ENCODE data around the gene UQCC5.
"Not testable (repeated sequence)": the region's sequence is repeated elsewhere in the genome, so short reads cannot be mapped to it uniquely, and the experiment has no call there.

UQCC5 gene

DNA sequence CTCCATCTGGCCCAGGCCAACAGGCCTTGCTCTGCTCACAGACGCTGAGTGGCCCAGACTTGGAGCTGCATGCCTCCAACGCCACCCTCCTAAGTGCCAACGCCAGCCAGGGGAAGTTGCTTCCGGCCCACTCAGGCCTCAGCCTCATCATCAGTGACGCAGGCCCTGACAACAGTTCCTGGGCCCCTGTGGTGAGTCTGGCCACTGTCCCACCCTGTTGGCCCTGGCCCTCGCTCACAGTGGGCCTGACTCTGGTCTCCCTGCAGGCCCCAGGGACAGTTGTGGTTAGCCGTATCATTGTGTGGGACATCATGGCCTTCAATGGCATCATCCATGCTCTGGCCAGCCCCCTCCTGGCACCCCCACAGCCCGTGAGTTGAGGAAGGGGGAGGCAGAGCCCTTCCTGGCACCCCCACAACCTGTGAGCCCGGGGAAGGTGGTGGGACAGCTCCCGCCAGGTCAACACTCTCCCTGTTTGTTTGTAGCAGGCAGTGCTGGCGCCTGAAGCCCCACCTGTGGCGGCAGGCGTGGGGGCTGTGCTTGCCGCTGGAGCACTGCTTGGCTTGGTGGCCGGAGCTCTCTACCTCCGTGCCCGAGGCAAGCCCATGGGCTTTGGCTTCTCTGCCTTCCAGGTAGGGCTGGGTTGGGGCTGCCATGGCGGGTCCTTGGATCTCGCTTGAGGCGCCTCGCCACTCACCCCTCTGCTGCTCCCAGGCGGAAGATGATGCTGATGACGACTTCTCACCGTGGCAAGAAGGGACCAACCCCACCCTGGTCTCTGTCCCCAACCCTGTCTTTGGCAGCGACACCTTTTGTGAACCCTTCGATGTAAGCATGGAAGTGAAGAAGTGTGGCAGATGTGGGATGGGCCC lies 12.8 kb upstream of the UQCC5 start:
- DNase-seq: no peak

DNA sequence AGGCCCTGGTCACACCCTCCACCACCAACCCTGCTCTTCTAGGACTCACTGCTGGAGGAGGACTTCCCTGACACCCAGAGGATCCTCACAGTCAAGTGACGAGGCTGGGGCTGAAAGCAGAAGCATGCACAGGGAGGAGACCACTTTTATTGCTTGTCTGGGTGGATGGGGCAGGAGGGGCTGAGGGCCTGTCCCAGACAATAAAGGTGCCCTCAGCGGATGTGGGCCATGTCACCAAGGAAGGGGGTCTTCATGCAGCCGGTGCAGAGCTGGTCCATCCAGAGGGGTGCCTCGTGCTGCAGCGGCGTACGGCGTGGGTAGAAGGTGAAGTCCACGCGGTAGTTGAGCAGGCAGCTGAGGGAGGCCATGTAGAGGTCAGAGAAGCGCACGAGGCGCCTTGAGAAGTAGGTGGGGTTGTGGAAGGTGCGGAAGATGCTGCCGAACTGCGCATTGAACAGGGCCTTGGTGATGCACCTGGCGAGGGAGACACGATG lies 12.1 kb upstream of the UQCC5 start:
- DNase-seq: no peak

GRCh38 chr3:52524752-52525679 lies 11.4 kb upstream of the UQCC5 start:
- no peak for DNase-seq

DNA sequence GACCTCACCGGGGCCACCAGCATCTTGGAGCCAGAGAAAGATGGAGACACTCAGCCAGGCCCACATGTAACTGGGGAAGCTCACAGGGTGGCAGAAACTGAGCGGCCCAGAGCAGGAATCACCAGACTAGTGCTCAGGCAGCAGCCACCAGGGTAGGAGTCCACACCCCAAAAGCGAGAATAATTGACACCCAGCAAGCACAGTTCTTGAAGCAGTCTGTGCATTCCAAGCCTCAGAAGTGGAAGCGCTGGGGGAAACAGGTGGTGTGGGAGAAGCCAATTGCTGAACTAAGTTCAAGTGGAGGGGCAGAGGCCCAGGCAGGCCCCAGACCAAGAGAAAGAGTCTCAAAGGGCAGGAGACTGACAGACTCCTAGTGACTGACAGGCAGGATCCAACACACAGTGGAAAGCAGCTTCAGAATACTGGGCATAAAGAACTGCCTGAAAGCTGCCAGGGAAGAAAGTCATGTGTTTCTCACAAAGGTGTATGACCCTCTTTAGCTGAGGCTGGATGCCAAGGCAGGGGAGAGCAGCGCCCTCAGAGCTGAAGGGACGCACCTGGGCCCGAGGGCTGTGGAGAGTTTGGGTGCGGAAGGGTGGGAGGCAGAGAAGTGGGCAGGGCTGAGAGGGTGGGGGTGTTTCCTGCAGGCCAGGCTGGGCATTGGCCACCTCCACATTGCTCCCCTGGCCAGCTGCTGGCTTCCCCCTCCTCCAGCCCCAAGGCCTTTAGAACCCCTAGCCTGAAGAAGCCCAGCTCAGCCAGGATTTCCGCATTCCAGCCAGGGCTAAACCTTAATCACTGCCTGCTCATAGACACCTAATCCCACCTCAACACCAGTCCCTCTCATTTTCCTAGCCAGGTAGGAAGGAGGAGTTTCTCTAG lies 10.5 kb upstream of the UQCC5 start:
- no peak for DNase-seq

DNA sequence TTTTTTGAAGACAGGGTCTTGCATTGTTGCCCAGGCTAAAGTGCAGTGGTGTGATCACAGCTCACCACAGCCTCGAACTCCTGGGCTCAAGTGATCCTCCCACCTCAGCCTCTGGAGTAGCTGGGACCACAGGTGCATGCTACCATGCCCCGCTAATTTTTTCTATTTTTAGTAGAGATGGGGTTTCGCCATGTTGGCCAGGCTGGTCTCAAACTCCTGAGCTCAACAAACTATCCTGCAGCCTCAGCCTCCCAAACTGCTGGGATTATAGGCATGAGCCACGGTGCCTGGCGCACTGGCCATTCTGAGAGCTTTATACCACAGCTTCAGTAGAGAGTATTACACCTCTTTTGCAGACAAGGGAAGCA lies 9.8 kb upstream of the UQCC5 start:
- DNase-seq: not testable (repeated sequence)

GRCh38 chr3:52527039-52527731 lies 9.2 kb upstream of the UQCC5 start:
- no peak for DNase-seq

DNA sequence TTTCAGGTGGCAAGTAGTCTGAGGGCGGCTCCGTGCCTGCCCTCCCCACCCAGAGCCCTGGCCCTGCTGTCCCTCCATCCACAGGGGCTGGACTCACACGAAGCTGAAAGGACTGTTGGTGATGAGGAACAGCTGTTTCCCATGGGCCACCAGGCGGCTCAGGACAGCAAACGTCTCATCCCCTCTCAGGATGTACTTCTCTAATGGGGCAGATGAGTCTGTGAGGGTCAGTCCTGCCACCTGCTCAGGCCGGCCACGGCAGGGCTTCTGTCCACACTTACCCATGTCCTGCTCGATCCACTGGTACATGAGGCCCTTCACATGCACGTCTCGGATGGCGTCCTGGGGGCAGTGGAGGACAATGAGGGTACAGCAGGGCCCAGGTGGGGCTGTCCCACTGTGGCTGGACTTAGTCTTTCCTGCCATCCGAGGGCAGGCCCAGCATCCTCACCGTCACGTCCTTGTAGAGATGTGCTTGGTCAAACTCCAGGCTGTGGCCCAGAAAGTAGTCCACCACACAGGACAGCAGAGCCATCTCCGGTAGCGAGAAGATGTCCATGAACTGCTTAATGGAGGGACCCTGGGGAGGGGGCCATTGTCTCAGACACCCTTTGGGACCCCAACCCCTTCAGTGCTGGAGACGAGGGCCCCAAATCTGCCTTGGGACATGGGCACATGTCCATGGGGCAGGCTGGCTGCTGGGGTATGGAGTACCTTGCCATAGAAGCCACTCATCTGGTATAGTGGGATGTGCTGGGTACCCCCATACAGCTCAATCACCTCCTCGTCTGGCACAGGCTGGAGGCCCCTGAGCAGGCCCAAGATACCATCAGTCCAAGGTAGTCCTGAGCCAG lies 8.4 kb upstream of the UQCC5 start:
- DNase-seq: no peak

DNA sequence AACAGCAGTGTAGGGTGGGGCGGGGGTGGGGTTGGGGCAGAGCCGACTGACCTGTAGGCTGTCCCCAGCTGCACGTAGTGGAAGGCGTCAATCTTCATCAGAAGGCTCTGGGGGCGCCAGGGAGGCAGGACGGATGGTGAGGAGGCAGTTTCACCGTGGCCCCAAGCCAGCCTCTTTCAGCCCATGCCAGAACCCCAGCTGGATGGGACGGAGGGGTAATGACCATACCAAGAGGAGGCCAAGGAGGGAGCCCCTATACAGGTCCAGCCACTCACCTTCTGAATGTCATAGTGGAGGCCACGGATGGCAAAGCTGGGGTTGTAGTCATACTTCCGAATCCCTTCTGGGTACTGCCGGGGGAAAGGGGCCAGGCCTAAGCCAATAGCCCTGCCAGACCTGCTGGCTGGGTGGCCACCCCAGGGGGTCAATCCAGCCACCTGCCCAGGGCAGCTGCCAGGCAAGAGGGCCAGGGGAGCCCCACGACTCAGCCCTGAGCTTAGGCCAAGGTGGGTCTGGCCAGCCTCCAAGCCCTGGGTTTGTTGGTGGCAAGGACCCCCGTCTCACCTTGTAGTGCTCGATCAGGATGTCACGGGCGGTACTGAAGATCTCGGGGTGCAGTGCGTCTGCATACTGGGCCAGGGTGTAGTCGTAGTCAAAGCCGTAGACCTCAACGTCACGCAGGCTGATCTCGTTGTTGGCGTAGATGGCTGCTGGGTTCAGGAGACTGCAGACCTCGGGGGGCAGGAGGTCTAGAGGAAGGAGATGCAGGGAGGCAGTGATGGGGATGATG lies 7.6 kb upstream of the UQCC5 start:
- no peak for DNase-seq

- no peak for DNase-seq
Observed at GRCh38 chr3:52529376-52530333, 6.8 kb upstream of the UQCC5 start.

- no peak for DNase-seq
Observed at GRCh38 chr3:52530918-52531826, 5.2 kb upstream of the UQCC5 start.

GRCh38 chr3:52531860-52532516 lies 4.4 kb upstream of the UQCC5 start:
- DNase-seq: no peak

- DNase-seq: no peak
Observed at GRCh38 chr3:52532517-52532837, 3.9 kb upstream of the UQCC5 start.

GRCh38 chr3:52532838-52533622 lies 3.4 kb upstream of the UQCC5 start:
- DNase-seq: no peak

GRCh38 chr3:52533623-52534280 lies 2.7 kb upstream of the UQCC5 start, which contains the start of gene NT5DC2:
NT5DC2 (minus strand) TSS chr3:52533857; CDS start chr3:52533737, 120 bp downstream.
- DNase-seq: peak; percentile 37 to 59

GRCh38 chr3:52534281-52535183 lies 1.9 kb upstream of the UQCC5 start:
- no peak for DNase-seq

Measured in hippocampal formation (tissue), 2 donors.